ENCODE measurements around the gene DSPP.

GRCh38 chr4:87616268-87616667 is 7.9 kb downstream of the DSPP start:
- TF ChIP-seq CTCF (optimal IDR thresholded peaks at IDR 0.05 in 1 of 3, IDR thresholded peaks at IDR 0.05 in 1 of 3, conservative IDR thresholded peaks at IDR 0.05 in 1 of 3; ENCODE audit: extremely low read depth in 1 of 3, insufficient read depth in 2 of 3, low read length in 3 of 3): no peak
- no peak for TF ChIP-seq EZH2 (IDR thresholded peaks at IDR 0.05; ENCODE audit: low read length)
